Left kidney (tissue), 2 donors: ENCODE data around the gene BID. TPM values are rescaled to one million over a fixed set of nuclear protein-coding genes. Genes with fewer than 3 reads are reported as not detected.
"Not testable (repeated sequence)": the region's sequence is repeated elsewhere in the genome, so short reads cannot be mapped to it uniquely, and the experiment has no call there.

Source experiments
- DNase-seq: peaks from one replicate; pipeline ENCODE4 v3.0.0-alpha.2; 2013
- polyA plus RNA-seq: library from polyadenylated mRNA; unstranded; fragments of 120-200 nt; gene quantifications from one replicate; pipeline ENCODE4 v1.2.1, GENCODE V29; 2013; ENCODE audit not compliant: insufficient read length

Gene BID
- polyA plus RNA-seq, 1 donor: 16.1 TPM

DNA sequence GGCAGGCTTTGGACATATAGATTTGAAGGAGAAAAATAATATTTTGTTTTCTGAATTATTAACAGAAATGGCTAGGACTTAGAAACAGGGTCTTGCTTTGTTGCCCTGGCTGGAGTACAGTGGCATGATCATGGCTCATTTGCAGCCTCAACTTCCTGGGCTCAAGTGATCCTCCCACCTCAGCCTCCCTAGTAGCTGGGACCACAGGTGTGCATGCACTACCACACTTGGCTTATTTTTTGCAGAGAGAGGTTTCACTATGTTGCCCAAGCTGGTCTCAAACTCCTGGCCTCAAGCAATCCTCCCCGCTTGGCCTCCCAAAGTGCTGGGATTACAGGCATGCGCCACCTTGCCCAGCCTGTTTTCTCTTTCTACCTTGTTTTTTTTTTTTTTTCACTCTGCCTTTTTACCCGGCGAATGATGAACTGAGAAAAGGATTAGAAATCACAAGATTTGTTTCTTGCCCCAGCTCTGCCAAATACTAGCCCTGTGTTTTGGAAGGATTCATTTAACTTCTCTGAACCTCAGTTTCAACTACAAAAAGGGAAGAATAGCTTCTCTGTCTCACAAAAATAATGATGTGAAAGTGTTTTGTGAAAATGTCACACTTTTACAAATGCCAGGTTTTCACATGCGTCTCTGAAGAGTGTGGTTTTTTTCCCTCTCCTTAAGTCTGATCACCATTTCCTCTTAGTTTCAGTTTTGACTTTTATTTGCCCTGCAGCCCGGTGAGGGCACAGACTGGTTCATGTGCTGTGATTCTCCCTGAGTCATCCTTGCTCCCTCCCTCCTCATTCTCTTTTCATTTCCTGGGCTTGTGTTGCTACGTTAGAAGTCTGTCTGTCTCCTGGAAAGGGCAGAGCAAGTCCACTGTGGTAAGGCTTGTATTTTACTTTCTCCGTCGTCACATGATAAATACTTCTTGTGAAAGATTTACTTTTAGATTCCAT lies 68.0 kb downstream of the BID start:
- no peak for DNase-seq

DNA sequence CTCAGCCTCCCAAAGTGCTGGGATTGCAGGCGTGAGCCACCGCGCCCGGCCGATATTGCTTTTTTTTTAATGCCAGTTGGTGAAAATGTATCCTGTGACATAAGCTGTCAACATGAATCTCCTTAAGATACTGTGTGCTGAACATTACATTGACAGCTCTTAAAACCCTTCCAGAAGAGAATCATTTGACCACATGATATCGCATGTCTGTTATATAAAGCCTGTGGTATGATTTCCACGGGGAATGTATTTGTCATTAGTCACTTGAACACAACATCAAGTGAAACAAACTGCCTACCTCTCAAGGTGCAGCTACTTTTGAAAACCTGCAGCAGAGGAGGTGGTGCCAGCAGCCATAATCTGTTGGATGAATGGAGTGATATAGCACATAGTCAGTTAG lies 68.7 kb downstream of the BID start:
- DNase-seq: no peak

DNA sequence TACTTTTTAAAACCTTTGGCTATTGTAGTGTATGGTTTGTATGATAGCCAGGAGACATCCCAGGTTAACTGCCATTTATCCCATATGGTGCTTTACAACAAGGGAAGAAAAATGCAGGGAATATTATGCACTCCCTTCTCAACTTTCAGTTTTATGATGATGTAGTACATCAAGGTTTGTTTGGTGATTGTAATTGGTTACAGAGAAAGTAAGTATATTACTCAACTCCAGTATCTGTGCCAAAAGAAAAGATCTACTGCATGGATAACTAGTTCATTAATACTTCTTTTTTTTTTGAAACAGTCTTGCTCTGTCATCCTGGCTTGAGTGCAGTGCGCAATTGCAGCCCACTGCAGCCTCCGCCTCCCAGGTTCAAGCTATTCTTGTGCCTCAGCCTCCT lies 70.5 kb downstream of the BID start:
- DNase-seq: no peak

DNA sequence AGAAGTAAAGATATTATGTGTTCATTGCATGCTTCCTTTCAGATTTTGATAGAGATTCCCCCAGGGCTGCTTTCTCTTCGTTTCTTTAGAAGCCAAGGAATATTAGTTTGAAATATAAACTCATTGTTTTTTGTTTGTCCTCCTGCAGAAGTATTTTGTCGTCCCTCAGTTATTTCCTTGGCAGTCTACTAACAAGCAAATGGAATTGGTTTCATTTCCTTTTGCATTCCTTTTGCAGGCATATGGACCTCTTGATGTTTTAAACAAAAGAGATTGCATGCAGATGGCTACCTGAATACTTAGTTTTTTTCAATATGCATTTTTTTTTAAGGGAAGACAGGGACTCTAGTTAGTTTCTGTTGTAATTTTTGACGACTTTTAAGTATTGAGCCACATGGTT lies 73.5 kb downstream of the BID start:
- no peak for DNase-seq

DNA sequence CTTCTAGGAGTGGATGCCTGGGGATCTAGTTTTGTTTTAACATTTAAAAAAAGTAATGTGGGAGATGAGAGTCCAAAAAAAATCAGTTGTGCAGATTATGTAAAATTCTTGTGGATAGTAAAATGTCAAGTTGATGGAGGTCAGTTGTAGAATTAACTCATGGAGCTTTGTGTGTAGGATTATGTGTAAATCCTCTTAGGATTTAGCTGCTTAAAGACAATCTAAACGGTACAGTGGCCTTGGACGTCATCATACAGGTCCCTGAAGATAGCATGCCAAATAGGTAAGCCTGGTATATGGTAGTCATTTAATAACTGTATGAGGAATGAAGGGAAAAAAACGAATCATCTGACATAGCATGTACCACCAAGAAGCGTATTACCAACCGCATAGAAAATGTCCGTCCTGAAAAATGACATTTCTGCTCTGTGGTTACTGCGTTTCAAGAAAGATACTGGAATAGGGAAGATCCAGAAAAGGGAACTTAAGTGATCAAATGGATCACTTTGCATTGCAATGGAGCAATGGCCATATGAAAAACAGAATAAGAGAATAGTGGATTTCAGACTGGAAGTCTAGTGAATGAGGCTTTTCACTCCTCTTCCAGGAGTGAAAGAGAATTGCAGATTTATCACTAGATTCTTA lies 74.5 kb downstream of the BID start:
- no peak for DNase-seq

DNA sequence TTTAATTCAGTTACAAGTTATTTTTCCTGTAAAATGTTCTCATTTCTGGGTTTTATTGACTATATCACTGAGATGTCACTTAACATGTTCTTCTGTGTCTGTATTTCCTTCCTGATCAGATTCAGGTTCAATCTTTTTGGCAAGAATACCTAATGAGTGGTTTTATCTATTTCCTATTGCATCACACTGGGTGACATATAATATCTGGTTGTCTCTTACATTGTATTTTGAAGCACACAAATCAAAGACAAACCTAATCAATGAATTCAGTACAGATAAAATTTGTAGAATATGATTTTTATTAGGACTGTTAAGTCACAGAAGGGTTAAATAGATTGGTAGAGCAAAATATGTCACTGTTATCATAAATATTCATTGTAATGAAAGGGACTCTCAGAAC lies 75.3 kb downstream of the BID start:
- no peak for DNase-seq

DNA sequence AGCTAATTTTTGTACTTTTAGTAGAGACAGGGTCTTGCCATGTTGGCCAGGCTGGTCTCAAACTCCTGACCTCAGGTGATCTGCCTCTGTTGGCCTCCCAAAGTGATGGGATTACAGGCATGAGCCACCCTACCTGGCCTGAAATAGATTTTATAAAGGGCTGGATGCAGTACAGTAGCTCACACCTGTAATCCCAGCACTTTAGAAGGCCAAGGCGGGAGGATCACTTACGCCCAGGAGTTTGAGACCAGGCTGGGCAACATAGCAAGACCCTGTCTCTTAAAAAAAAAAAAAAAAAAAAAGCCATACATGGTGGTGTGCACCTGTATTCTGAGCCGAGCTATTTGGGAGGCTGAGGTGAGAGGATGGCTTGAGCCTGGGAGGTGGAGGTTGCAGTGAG lies 76.0 kb downstream of the BID start:
- DNase-seq: not testable (repeated sequence)

DNA sequence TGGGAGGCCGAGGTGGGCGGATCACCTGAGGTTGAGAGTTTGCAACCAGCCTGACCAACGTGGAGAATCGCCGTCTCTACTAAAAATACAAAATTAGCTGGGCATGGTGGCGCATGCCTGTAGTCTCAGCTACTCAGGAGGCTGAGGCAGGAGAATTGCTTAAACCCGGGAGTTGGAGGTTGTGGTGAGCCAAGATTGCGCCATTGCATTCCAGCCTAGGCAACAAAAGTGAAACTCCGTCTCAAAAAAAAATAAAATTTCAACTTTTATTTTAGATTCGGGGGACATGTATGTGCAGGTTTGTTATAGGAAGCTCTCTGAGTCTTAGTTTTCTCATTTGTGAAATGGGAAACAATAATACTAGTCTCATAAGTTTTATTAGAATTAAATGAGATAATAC lies 77.1 kb downstream of the BID start:
- not testable (repeated sequence) for DNase-seq

DNA sequence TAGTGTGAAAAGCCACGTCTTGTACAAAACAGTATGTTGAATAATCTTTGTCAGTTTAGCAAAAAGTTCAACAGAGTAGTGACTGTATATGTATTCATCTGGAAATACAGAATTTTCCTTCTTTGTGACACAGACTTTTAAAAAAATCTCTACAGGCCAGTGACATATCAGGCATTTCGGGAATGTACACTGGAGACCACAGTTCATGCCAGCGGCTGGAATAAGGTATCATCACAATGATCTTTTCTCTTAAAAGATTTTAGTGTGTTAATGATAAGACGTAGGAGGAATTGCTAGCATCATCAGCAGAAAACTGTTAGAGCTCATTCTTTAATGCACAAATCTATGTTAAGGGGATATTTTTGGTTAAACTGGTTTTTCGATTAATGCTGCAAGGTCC lies 78.3 kb downstream of the BID start:
- DNase-seq: no peak

DNA sequence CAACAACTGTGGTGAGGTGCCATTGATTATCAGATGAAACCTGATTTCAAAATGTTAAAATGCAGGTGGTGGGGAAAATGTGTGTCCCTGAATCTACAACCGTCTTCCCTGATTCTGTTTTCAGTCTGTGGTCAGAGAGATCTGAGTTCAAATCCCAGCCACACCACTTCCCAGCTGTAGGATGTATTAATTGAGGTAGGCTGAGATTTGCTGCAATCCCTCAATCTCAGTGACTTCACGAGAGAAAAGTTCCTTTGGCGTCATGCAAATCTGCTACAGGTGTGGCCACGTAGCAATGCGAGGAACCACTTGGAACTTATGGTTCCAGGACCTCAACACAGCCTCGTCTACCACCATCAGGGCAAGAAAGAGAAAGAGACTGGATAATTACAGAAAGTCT lies 79.5 kb downstream of the BID start:
- no peak for DNase-seq

DNA sequence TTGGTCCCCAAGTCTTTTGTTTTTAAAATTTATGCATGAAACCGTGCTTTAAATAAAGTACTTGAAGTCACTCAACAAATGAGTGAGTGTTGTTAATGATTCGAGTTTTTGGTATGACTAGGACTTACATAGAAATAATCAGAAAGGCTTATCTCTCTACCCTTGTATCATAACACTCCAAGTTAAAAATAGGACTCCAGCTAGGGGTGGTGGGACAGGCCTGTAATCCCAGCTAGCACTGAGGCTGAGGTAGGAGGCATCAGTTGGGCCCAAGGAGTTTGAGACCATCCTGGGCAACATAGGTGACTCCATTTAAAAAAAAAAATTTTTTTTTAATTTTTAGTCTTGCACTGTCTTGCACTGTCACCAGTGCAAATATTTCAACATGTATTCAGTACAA lies 80.1 kb downstream of the BID start:
- no peak for DNase-seq

DNA sequence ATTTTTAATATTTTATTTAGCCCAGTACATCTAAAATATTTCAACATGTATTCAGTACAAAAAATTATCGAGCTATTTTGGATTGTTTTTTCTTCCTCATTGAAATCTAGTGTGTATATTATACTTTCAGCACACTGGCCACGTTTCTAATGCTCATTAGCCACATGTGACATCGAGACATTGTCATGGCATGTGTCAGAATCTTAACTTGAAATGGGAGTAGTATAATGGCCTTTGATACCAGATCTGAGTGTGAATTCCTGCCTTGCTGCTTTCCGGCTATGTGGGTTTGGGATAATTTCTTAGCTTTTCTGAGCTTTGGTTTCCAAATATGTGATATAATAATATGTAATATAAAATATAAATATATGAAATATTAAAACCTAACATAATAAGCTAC lies 81.4 kb downstream of the BID start:
- DNase-seq: no peak

DNA sequence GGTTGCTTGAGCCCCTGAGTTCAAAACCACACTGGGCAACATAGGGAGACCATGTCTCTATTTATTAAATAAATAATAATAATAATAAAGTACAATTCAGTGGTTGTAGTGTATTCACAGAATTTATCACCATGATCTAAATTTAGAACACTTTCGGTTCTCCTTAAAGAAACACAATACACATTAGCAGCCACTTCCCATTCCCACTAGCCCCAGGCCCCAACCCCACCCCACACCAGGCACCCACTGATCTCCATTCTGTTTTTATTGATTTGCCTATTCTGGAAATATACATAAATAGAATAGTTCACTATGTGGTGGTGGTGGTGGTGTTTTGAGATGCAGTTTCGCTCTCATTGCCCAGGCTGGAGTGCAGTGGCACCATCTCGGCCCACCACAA lies 90.0 kb downstream of the BID start:
- no peak for DNase-seq

Other genes with a start within 250 kb of the BID start
- gene SLC25A18, start 211.0 kb downstream of the BID start, polyA plus RNA-seq: 1.5 TPM
- gene ATP6V1E1, start 145.7 kb downstream of the BID start, polyA plus RNA-seq: 135 TPM
- gene BCL2L13, start 135.7 kb downstream of the BID start, polyA plus RNA-seq: 47.5 TPM